ENCODE measurements around the gene GALNT18.

Gene GALNT18

GRCh38 chr11:11534981-11535380, 86.8 kb downstream of the GALNT18 start:
- H3K9me3 Mint-ChIP-seq = no peaks in the 10 kb centered on the region
- no peaks in the 10 kb centered on the region for H3K36me3 Mint-ChIP-seq (ENCODE audit: low read depth)
- no peak overlapping the region for H3K27ac Mint-ChIP-seq
- H3K4me1 Mint-ChIP-seq (ENCODE audit: low read depth) = no peaks in the 10 kb centered on the region
- DNase-seq (ENCODE audit: low spot score) = no peak
- no peak overlapping the region for H3K4me3 Mint-ChIP-seq
- no peaks in the 10 kb centered on the region for H3K27me3 Mint-ChIP-seq (ENCODE audit: low read depth)

- Mint-ChIP-seq H3K27ac (no peak overlapping the region), H3K4me3 (no peak overlapping the region), H3K27me3 (ENCODE audit: low read depth) (no peaks in the 10 kb centered on the region), H3K4me1 (ENCODE audit: low read depth) (no peaks in the 10 kb centered on the region), H3K36me3 (ENCODE audit: low read depth) (no peaks in the 10 kb centered on the region), H3K9me3 (no peaks in the 10 kb centered on the region)
- DNase-seq (ENCODE audit: low spot score) = no peak
Measured at GRCh38 chr11:11533751-11534150, 88.1 kb downstream of the GALNT18 start.

DNA sequence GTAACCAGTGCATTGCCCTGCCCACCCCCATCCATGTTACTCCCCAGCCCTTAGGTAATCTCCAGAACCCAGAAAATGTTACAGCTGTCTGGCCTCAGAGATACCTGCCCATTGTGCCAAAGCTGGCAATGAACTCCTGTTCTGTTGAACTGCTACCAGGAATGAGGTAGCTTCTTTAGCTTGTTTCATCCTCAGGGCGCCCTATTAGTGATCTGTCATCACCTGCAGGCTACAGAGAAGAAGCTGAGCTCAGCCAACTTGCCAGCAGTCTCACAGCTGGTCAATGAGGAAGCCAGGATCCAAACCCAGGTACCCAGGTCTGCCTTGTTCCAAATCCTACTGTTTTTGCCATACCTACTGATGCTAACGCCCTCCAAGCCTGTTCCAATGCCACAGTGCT, 88.7 kb downstream of the GALNT18 start:
- no peaks in the 10 kb centered on the region for H3K36me3 Mint-ChIP-seq (ENCODE audit: low read depth)
- DNase-seq (ENCODE audit: low spot score) = no peak
- H3K27ac Mint-ChIP-seq = no peak overlapping the region
- no peak overlapping the region for H3K4me3 Mint-ChIP-seq
- no peaks in the 10 kb centered on the region for H3K4me1 Mint-ChIP-seq (ENCODE audit: low read depth)
- no peaks in the 10 kb centered on the region for H3K9me3 Mint-ChIP-seq
- no peaks in the 10 kb centered on the region for H3K27me3 Mint-ChIP-seq (ENCODE audit: low read depth)

DNA sequence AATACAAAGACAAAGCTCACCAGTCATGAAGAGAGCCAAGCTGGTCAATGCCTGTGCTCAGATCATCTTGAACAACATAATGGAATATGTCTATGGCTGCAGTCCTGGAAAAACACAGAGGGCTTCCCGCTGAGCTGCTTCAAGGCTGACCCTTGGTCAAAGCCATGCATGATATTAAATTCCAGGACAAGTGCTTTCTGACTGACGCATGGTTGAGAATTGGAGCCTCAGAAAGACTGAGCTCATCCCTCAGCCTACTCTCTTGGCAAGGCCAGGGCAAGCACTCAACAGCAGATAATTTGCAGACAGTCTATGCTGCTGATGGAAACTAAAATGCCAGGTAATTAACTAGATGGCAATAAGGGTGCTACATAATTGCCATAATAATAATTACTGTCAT, 89.2 kb downstream of the GALNT18 start:
- H3K4me3 Mint-ChIP-seq = no peak overlapping the region
- H3K27me3 Mint-ChIP-seq (ENCODE audit: low read depth) = no peaks in the 10 kb centered on the region
- no peaks in the 10 kb centered on the region for H3K4me1 Mint-ChIP-seq (ENCODE audit: low read depth)
- no peaks in the 10 kb centered on the region for H3K36me3 Mint-ChIP-seq (ENCODE audit: low read depth)
- DNase-seq (ENCODE audit: low spot score) = no peak
- H3K9me3 Mint-ChIP-seq = no peaks in the 10 kb centered on the region
- H3K27ac Mint-ChIP-seq = no peak overlapping the region

GRCh38 chr11:11531131-11531908, 90.5 kb downstream of the GALNT18 start:
- DNase-seq (ENCODE audit: low spot score) = no peak
- Mint-ChIP-seq H3K4me1 (ENCODE audit: low read depth) (no peaks in the 10 kb centered on the region), H3K36me3 (ENCODE audit: low read depth) (no peaks in the 10 kb centered on the region), H3K27ac (no peak overlapping the region), H3K27me3 (ENCODE audit: low read depth) (no peaks in the 10 kb centered on the region), H3K4me3 (no peak overlapping the region), H3K9me3 (no peaks in the 10 kb centered on the region)

GRCh38 chr11:11528986-11529385, 92.8 kb downstream of the GALNT18 start:
- no peak overlapping the region for H3K27ac Mint-ChIP-seq
- peaks cover 7% of the 10 kb centered on the region for H3K4me1 Mint-ChIP-seq (ENCODE audit: low read depth)
- no peaks in the 10 kb centered on the region for H3K27me3 Mint-ChIP-seq (ENCODE audit: low read depth)
- H3K9me3 Mint-ChIP-seq = no peaks in the 10 kb centered on the region
- H3K36me3 Mint-ChIP-seq (ENCODE audit: low read depth) = no peaks in the 10 kb centered on the region
- no peak for DNase-seq (ENCODE audit: low spot score)
- H3K4me3 Mint-ChIP-seq = no peak overlapping the region

DNA sequence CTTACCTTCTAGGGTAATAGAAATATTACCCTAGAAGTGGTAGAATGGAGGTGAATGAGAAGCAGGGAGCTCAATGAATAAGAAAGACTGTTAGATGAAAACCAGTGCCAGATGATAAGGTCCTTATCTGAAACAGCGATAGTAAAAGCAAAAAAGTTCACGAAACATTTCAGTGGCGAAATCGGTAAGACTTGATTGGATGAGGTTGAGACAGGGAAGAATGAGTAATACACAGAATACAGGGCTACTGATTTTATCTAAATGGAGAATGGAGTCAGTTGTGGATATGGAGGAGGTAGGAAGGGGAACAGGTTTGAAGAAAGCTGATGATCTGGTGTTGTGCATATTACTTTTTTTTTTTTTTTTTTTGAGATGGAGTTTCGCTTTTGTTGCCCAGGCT, 96.5 kb downstream of the GALNT18 start:
- Mint-ChIP-seq H3K27me3 (ENCODE audit: low read depth) (no peaks in the 10 kb centered on the region), H3K4me3 (no peak overlapping the region), H3K9me3 (no peaks in the 10 kb centered on the region), H3K36me3 (ENCODE audit: low read depth) (no peaks in the 10 kb centered on the region), H3K4me1 (ENCODE audit: low read depth) (peaks cover 14% of the 10 kb centered on the region), H3K27ac (no peak overlapping the region)
- DNase-seq (ENCODE audit: low spot score) = no peak

DNA sequence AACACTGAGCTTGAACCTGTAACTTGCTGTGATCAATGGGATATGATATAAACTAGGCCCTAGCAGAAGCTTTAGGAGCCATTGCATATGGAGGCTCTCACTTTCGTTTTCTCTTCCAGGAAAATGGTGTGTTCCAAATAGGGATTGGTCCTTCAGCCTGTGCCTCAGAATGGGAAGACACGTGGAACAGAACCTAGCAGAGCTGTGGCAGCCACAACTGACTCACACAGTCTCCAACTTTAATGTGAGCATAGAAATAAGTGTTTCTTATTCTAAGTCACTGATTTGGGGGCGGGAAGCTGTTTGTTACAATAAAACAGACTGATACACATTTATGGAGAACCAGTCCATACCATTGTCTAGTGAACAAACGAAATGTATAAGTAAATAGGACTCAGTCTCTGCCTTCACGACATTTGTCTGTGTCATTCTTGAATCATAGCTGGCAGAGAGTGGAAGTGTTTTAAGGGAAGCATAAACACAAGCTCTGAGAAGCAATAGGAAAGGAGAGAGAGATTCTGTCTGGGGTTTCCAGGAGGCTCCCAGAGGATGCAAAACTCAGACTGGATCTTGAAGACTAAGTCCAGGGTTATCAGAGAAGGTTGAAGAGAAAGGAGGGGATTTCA, 97.3 kb downstream of the GALNT18 start:
- peaks cover 14% of the 10 kb centered on the region for H3K4me1 Mint-ChIP-seq (ENCODE audit: low read depth)
- no peak overlapping the region for H3K27ac Mint-ChIP-seq
- no peaks in the 10 kb centered on the region for H3K27me3 Mint-ChIP-seq (ENCODE audit: low read depth)
- H3K36me3 Mint-ChIP-seq (ENCODE audit: low read depth) = no peaks in the 10 kb centered on the region
- DNase-seq (ENCODE audit: low spot score) = no peak
- no peaks in the 10 kb centered on the region for H3K9me3 Mint-ChIP-seq
- no peak overlapping the region for H3K4me3 Mint-ChIP-seq

DNA sequence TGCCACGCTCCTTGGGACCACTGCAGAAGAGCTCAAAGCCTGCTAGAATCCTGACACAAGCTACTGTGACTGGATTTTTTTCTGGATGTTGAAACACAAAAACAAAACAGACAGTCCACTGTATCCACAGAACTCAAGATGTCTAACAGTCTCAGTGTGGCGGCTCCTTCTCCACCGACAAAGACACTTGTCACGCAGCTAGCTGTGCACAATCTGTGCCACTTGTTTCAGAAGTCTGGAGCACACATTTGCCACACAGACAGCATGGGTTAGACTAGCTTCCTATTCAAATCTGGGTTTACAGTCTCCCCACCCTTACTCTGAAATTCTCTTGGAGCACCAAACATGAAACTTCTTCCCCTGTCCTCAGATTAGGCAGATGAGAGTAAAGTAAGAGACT, 99.2 kb downstream of the GALNT18 start:
- H3K4me3 Mint-ChIP-seq = no peak overlapping the region
- no peak overlapping the region for H3K27ac Mint-ChIP-seq
- H3K9me3 Mint-ChIP-seq = no peaks in the 10 kb centered on the region
- H3K4me1 Mint-ChIP-seq (ENCODE audit: low read depth) = peaks cover 14% of the 10 kb centered on the region
- no peak for DNase-seq (ENCODE audit: low spot score)
- H3K36me3 Mint-ChIP-seq (ENCODE audit: low read depth) = no peaks in the 10 kb centered on the region
- H3K27me3 Mint-ChIP-seq (ENCODE audit: low read depth) = no peaks in the 10 kb centered on the region

GRCh38 chr11:11521306-11522002, 100.4 kb downstream of the GALNT18 start:
- Mint-ChIP-seq H3K27ac (no peak overlapping the region), H3K9me3 (no peaks in the 10 kb centered on the region), H3K4me1 (ENCODE audit: low read depth) (peaks cover 14% of the 10 kb centered on the region)

DNA sequence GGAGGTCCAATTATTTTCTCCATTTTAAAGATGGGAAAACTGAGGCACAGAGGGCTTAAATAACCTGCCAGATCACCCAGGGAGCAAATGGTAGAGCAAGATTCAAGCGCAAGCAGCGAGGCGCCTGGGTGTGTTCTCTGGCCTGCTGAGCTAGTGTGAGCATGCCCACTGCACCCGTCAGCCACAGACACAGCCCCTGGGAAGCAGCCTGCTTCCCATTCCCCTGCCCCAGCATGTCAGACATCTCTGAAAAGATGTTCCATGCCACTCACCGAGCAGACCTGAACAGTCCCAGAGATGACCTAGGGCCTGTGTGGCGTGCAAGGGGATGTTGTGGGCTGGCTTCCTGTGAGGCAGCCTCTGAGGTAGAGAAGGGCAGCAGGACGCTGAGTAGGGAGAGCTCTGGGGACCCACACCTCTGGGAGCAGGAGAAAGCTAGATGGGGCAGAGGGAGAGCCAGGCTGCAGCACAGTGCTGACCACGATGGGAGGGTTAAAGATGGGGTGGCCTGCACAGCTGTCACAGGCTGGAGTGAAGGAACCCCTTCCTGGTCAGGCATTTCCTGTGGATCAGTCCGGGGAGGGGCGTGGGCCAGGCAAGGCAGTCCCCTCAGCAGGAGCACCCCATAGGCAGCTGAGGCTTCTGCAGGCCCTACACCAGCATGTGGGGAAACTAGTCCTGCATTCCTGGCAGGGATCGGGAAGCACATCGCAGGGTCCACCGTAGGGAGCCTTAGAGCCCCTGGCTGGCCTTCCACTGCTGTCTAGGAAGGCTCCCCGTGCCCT, 101.4 kb downstream of the GALNT18 start:
- peaks cover 14% of the 10 kb centered on the region for H3K4me1 Mint-ChIP-seq (ENCODE audit: low read depth)
- no peaks in the 10 kb centered on the region for H3K9me3 Mint-ChIP-seq
- H3K27ac Mint-ChIP-seq = no peak overlapping the region
- H3K27me3 Mint-ChIP-seq (ENCODE audit: low read depth) = no peaks in the 10 kb centered on the region
- DNase-seq (ENCODE audit: low spot score) = no peak
- H3K36me3 Mint-ChIP-seq (ENCODE audit: low read depth) = no peaks in the 10 kb centered on the region
- no peak overlapping the region for H3K4me3 Mint-ChIP-seq

More at GRCh38 chr11:11521306-11522002, 100.4 kb downstream of the GALNT18 start:
- Mint-ChIP-seq H3K36me3 (ENCODE audit: low read depth) (no peaks in the 10 kb centered on the region), H3K27me3 (ENCODE audit: low read depth) (no peaks in the 10 kb centered on the region), H3K4me3 (no peak overlapping the region)
- DNase-seq (ENCODE audit: low spot score) = peak; percentile 6

DNA sequence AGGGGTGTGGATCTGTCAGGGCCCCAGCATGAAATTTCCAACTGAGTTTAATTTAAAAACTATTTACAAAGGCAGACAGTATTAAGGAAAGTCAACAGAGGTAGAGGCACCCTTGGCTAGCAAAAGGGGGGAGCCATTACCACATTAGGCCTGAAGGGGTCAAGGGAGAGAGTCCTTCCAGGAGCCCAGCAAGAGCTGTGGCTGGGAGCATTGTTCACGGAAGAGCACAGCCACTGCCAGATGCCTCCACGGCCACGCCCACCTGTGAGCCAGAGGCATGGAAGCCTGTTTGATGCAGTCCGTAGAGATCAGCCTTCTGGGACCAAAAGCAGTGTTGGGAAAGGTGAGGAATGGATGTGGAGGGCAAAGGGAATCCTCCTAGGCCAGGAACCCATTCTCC, 102.6 kb downstream of the GALNT18 start:
- H3K4me3 Mint-ChIP-seq = no peak overlapping the region
- no peaks in the 10 kb centered on the region for H3K9me3 Mint-ChIP-seq
- H3K4me1 Mint-ChIP-seq (ENCODE audit: low read depth) = peaks cover 6% of the 10 kb centered on the region
- no peaks in the 10 kb centered on the region for H3K27me3 Mint-ChIP-seq (ENCODE audit: low read depth)
- H3K27ac Mint-ChIP-seq = no peak overlapping the region
- no peaks in the 10 kb centered on the region for H3K36me3 Mint-ChIP-seq (ENCODE audit: low read depth)
- DNase-seq (ENCODE audit: low spot score) = no peak

GRCh38 chr11:11514246-11514645, 107.6 kb downstream of the GALNT18 start:
- H3K36me3 Mint-ChIP-seq (ENCODE audit: low read depth) = no peaks in the 10 kb centered on the region
- H3K27me3 Mint-ChIP-seq (ENCODE audit: low read depth) = no peaks in the 10 kb centered on the region
- H3K4me3 Mint-ChIP-seq = no peak overlapping the region
- no peaks in the 10 kb centered on the region for H3K4me1 Mint-ChIP-seq (ENCODE audit: low read depth)
- no peak overlapping the region for H3K27ac Mint-ChIP-seq
- H3K9me3 Mint-ChIP-seq = no peaks in the 10 kb centered on the region
- no peak for DNase-seq (ENCODE audit: low spot score)

- Mint-ChIP-seq H3K4me3 (no peak overlapping the region), H3K27me3 (ENCODE audit: low read depth) (no peaks in the 10 kb centered on the region), H3K4me1 (ENCODE audit: low read depth) (no peaks in the 10 kb centered on the region), H3K36me3 (ENCODE audit: low read depth) (no peaks in the 10 kb centered on the region), H3K27ac (no peak overlapping the region), H3K9me3 (no peaks in the 10 kb centered on the region)
- no peak for DNase-seq (ENCODE audit: low spot score)
Measured at GRCh38 chr11:11513422-11513821, 108.4 kb downstream of the GALNT18 start.
